ENCODE data around the gene XPO1.

XPO1 gene

GRCh38 chr2:61537277-61537949 lies 743 bp downstream of the XPO1 start:
- Histone ChIP-seq H3K36me3 (peaks cover 7 to 24% (median 12%) of the 10 kb centered on the region in 11 experiments), H3K4me2 (peak overlapping the region; percentile 79 to 97 (median 92); a peak in 20 of 22 replicates), H3K9ac (peak overlapping the region; percentile 95 to 99 (median 98)), H3K27me3 (no peaks in the 10 kb centered on the region), H3K27ac (peak overlapping the region; percentile 92 to 99 (median 95)), H3K9me3 (replicated peaks in 1 of 11) (no peaks in the 10 kb centered on the region), H4K20me1 (peaks cover 39 to 41% (median 40%) of the 10 kb centered on the region in 11 experiments), H3K4me1 (peaks cover 19 to 43% (median 41%) of the 10 kb centered on the region in 10 experiments), H3K4me3 (peak overlapping the region; percentile 72 to 93 (median 86))
- TF ChIP-seq Cebpa-rat (IDR thresholded peaks at IDR 0.05): no peak

GRCh38 chr2:61536572-61537276 lies 1.4 kb downstream of the XPO1 start:
- H3K36me3 ChIP-seq: peaks cover 14 to 31% (median 19%) of the 10 kb centered on the region in 11 experiments
- H3K4me2 ChIP-seq: peak overlapping the region; percentile 79 to 97 (median 92)
- H3K9me3 ChIP-seq (replicated peaks in 1 of 11): no peaks in the 10 kb centered on the region
- peak overlapping the region; percentile 92 to 99 (median 95) for H3K27ac ChIP-seq
- peaks cover 19 to 50% (median 43%) of the 10 kb centered on the region in 10 experiments for H3K4me1 ChIP-seq
- peaks cover 46 to 48% (median 47%) of the 10 kb centered on the region in 11 experiments for H4K20me1 ChIP-seq
- peak overlapping the region; percentile 95 to 99 (median 98) for H3K9ac ChIP-seq
- no peak for TF ChIP-seq Cebpa-rat (IDR thresholded peaks at IDR 0.05)
- peak overlapping the region; percentile 72 to 93 (median 86) for H3K4me3 ChIP-seq
- no peaks in the 10 kb centered on the region for H3K27me3 ChIP-seq

- H4K20me1 ChIP-seq: peaks cover 51 to 54% (median 53%) of the 10 kb centered on the region in 11 experiments
- no peak for TF ChIP-seq Cebpa-rat (IDR thresholded peaks at IDR 0.05)
- H3K9me3 ChIP-seq (replicated peaks in 1 of 11): no peaks in the 10 kb centered on the region
- H3K4me1 ChIP-seq: peaks cover 19 to 55% (median 45%) of the 10 kb centered on the region in 10 experiments
- H3K4me2 ChIP-seq: peak overlapping the region; percentile 79 to 97 (median 92)
- H3K27ac ChIP-seq: peak overlapping the region; percentile 10 to 99 (median 95); a peak in 20 of 22 replicates
- peaks cover 14 to 36% (median 25%) of the 10 kb centered on the region in 11 experiments for H3K36me3 ChIP-seq
- peak overlapping the region; percentile 82 to 99 (median 98) for H3K9ac ChIP-seq
- no peaks in the 10 kb centered on the region for H3K27me3 ChIP-seq
- H3K4me3 ChIP-seq: peak overlapping the region; percentile 72 to 93 (median 86)
Measured at GRCh38 chr2:61536180-61536571, 2.0 kb downstream of the XPO1 start.

GRCh38 chr2:61535449-61535848 lies 2.7 kb downstream of the XPO1 start:
- Histone ChIP-seq H3K4me3 (peak overlapping the region; percentile 72 to 93 (median 86)), H3K9ac (peak overlapping the region; percentile 82 to 99 (median 98)), H3K4me2 (peak overlapping the region; percentile 79 to 97 (median 92)), H3K27me3 (no peaks in the 10 kb centered on the region), H3K4me1 (peaks cover 22 to 62% (median 50%) of the 10 kb centered on the region in 10 experiments), H3K36me3 (peaks cover 14 to 43% (median 31%) of the 10 kb centered on the region in 11 experiments), H4K20me1 (peaks cover 58 to 61% (median 60%) of the 10 kb centered on the region in 11 experiments), H3K27ac (peak overlapping the region; percentile 4 to 99 (median 95); a peak in 19 of 22 replicates), H3K9me3 (replicated peaks in 1 of 11) (no peaks in the 10 kb centered on the region)
- no peak for TF ChIP-seq Cebpa-rat (IDR thresholded peaks at IDR 0.05)

GRCh38 chr2:61534926-61535325 lies 3.2 kb downstream of the XPO1 start:
- Histone ChIP-seq H3K9me3 (replicated peaks in 1 of 11) (no peaks in the 10 kb centered on the region), H3K27me3 (no peaks in the 10 kb centered on the region), H4K20me1 (peaks cover 64 to 66% (median 65%) of the 10 kb centered on the region in 11 experiments), H3K27ac (peak overlapping the region in 10 of 11 experiments; percentile 4 to 99 (median 92); a peak in 14 of 22 replicates), H3K36me3 (peaks cover 17 to 48% (median 36%) of the 10 kb centered on the region in 11 experiments), H3K9ac (peak overlapping the region; percentile 82 to 99 (median 98)), H3K4me1 (peaks cover 22 to 67% (median 51%) of the 10 kb centered on the region in 10 experiments), H3K4me2 (peak overlapping the region; percentile 79 to 97 (median 92)), H3K4me3 (peak overlapping the region; percentile 72 to 93 (median 86))
- no peak for TF ChIP-seq Cebpa-rat (IDR thresholded peaks at IDR 0.05)

- no peak overlapping the region for H3K4me3 ChIP-seq
- peaks cover 95 to 99% (median 98%) of the 10 kb centered on the region in 11 experiments for H4K20me1 ChIP-seq
- H3K36me3 ChIP-seq: peaks cover 39 to 89% (median 68%) of the 10 kb centered on the region in 11 experiments
- peaks cover 22 to 85% (median 58%) of the 10 kb centered on the region in 10 experiments for H3K4me1 ChIP-seq
- peak overlapping the region in 8 of 11 experiments; percentile 16 to 45 (median 27); a peak in 10 of 22 replicates for H3K4me2 ChIP-seq
- 0 out of 22 replicates have a peak overlapping the region, but pooled peaks of 1 of the 11 experiments have one; percentile 9 for H3K9ac ChIP-seq
- no peak for TF ChIP-seq Cebpa-rat (IDR thresholded peaks at IDR 0.05)
- H3K9me3 ChIP-seq (replicated peaks in 1 of 11): no peaks in the 10 kb centered on the region
- H3K27me3 ChIP-seq: no peaks in the 10 kb centered on the region
- H3K27ac ChIP-seq: no peak overlapping the region
Measured at GRCh38 chr2:61530749-61531148, 7.4 kb downstream of the XPO1 start.

GRCh38 chr2:61529944-61530735 lies 8.0 kb downstream of the XPO1 start:
- Histone ChIP-seq H3K27me3 (no peaks in the 10 kb centered on the region), H3K4me1 (peaks cover 20 to 87% (median 58%) of the 10 kb centered on the region in 10 experiments), H3K4me3 (no peak overlapping the region), H3K27ac (no peak overlapping the region; a peak in 1 of 22 replicates), H3K4me2 (peak overlapping the region in 7 of 11 experiments; percentile 7 to 45 (median 20); a peak in 7 of 22 replicates), H3K9me3 (replicated peaks in 1 of 11) (no peaks in the 10 kb centered on the region), H3K9ac (no peak overlapping the region), H4K20me1 (peaks cover 95 to 99% (median 98%) of the 10 kb centered on the region in 11 experiments), H3K36me3 (peaks cover 41 to 95% (median 73%) of the 10 kb centered on the region in 11 experiments)
- TF ChIP-seq Cebpa-rat (IDR thresholded peaks at IDR 0.05): no peak

GRCh38 chr2:61520261-61520660 lies 17.9 kb downstream of the XPO1 start:
- no peak overlapping the region for H3K4me3 ChIP-seq
- peaks cover 97 to 100% (median 99%) of the 10 kb centered on the region in 11 experiments for H3K36me3 ChIP-seq
- no peaks in the 10 kb centered on the region for H3K27me3 ChIP-seq
- H3K9ac ChIP-seq: no peak overlapping the region
- no peak overlapping the region for H3K4me2 ChIP-seq
- H3K4me1 ChIP-seq: peaks cover 0 to 22% (median 6%) of the 10 kb centered on the region in 10 experiments; a peak in 7 of 20 replicates
- H4K20me1 ChIP-seq: peaks cover 68 to 100% (median 99%) of the 10 kb centered on the region in 11 experiments; a peak in 21 of 22 replicates
- no peaks in the 10 kb centered on the region for H3K9me3 ChIP-seq (replicated peaks in 1 of 11)
- no peak overlapping the region for H3K27ac ChIP-seq
- TF ChIP-seq Cebpa-rat (IDR thresholded peaks at IDR 0.05): no peak

Data from BLaER1 treated with 17β-estradiol and CSF1 and Interleukin-3, amounts not matched to agents 10 nM and 100 nM (cell line).